SK-N-SH (cell line): ENCODE measurements around the gene PRPF6.

Experiments
- CTCF ChIP-seq: fragments of 200-600 bp; sonication (generic); IDR thresholded peaks from 2 replicates; pipeline ENCODE4 v1.6.1; 2017; ENCODE audit warnings: antibody characterized with exemption, mild to moderate bottlenecking, moderate library complexity
- JUND ChIP-seq: IDR thresholded peaks from 2 replicates; pipeline ENCODE4 v1.4.0; 2012
- MAX ChIP-seq: IDR thresholded peaks from 2 replicates; pipeline ENCODE4 v1.4.0; 2012; ENCODE audit warnings: low read depth
- POLR2AphosphoS5 ChIP-seq: IDR thresholded peaks from 2 replicates; pipeline ENCODE4 v1.6.1; 2012; ENCODE audit warnings: low read depth, low read length
- RCOR1 ChIP-seq: fragments of 150-350 bp; IDR thresholded peaks from 2 replicates; pipeline ENCODE4 v1.6.1; 2017; ENCODE audit warnings: antibody characterized with exemption, low read length
- REST ChIP-seq: IDR thresholded peaks from 2 replicates; pipeline ENCODE4 v1.6.1; 2012; ENCODE audit warnings: mild to moderate bottlenecking, low read depth, low read length, moderate library complexity

GRCh38 chr20:64069209-64069613 is 88.3 kb downstream of the PRPF6 start:
- no peak for TF ChIP-seq RCOR1
- TF ChIP-seq POLR2AphosphoS5: no peak
- no peak for TF ChIP-seq JUND
- no peak for TF ChIP-seq MAX
- no peak for TF ChIP-seq CTCF
- no peak for TF ChIP-seq REST
